A204.1 (cell line): Measurements from ENCODE around the gene STRA6.
"Not testable (repeated sequence)": the region's sequence is repeated elsewhere in the genome, so short reads cannot be mapped to it uniquely, and the experiment has no call there.

ENCODE experiments used
- FAIRE-seq: peaks from 2 replicates; lab custom pipeline; 2012; peaks lifted over from hg19 to GRCh38; lab: Jason Lieb, UNC

STRA6 gene

DNA sequence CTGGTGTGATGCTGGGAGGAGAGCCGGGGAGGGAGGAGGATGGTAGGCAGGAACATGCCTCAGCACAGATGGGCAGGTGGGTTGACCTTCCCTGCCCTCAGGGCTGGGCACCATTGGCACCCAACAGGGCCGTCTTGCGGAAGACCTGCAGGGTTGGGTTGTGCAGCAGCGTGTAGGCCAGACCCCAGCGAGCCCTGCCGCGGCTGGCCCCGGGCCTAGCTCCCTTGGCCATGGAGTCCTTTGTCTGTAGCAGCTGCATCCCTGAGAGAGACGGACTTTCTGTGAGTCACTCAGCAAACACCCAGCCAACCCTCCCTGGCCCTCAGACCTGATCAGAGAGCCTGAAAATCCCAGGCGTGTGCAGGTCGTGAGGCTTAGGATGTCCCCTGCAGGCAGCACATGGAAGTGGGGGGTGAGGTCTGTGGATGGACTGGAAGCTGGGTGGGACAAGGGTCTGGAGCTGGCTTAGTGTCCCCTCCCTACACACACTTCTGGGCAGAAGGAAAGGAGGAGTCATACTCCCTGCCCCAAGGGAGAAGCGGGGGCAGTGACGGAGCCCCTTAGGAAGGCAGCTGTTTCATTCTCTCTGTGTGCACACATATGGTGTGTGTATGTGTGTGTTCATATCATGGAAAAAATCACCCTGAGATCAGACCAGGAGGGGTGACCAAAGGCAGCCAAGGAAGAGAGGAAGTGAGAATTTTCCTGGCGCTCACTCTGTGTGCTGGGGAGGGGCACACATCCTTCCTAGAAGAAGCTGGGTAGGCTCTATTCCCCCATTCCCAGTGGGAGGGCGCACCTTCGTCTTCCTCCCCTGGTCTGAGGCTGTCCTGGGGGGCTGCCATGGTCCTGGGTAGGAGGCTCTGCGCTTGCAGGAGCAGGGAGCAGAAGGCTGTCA is 22.4 kb downstream of the STRA6 start:
- no peak for FAIRE-seq

- no peak for FAIRE-seq
These were observed 23.3 kb downstream of the STRA6 start for GRCh38 chr15:74179101-74179841.

- FAIRE-seq: no peak
These were observed 24.1 kb downstream of the STRA6 start for GRCh38 chr15:74178326-74179100.

GRCh38 chr15:74176262-74177214 is 26.0 kb downstream of the STRA6 start:
- no peak for FAIRE-seq

- no peak for FAIRE-seq
These were observed 27.1 kb downstream of the STRA6 start for GRCh38 chr15:74175271-74176191.

DNA sequence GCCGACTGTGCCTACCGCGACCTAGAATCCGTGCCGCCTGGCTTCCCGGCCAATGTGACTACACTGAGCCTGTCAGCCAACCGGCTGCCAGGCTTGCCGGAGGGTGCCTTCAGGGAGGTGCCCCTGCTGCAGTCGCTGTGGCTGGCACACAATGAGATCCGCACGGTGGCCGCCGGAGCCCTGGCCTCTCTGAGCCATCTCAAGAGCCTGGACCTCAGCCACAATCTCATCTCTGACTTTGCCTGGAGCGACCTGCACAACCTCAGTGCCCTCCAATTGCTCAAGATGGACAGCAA is 27.7 kb downstream of the STRA6 start:
- no peak for FAIRE-seq

GRCh38 chr15:74174219-74174957 is 28.2 kb downstream of the STRA6 start:
- no peak for FAIRE-seq

- no peak for FAIRE-seq
These were observed 29.0 kb downstream of the STRA6 start, which contains the start of gene ISLR for GRCh38 chr15:74173380-74174218. TSS of gene ISLR (plus strand) at chr15:74173710. CDS start at chr15:74174859, 1,149 bp downstream.

DNA sequence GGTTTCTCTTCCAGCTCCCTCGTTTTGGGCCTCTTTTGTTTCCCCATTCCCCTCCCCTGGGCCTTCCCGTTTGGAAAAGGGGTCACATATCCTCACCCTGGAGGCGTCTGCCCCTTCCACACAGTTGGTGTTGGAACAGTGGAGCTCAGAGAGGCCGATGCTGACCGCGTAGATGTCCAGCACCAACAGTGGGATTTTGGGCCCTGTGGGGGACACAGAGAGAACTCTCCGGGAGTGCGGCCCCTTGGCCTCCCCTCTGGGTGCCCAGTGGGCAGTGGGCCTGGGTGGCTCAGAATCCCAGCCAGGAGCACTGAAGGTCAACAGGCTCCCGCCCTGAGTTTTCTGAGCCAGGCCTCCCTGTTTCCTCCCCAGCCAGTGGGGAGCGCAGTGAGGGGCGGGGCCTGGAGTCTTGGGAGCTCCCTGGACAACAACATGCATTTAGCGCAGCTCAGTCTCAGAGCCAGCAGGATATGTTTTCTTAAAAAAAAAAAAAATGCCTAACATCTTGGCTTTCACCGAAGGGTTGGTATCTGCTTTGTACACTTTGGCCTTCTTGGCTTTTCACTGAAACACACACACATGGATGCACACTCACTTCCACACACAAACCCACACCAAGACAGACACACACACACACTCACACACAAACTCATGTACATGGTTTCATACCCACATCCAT is 29.7 kb downstream of the STRA6 start:
- FAIRE-seq: no peak

- FAIRE-seq: no peak
These were observed 30.5 kb downstream of the STRA6 start for GRCh38 chr15:74171965-74172541.

DNA sequence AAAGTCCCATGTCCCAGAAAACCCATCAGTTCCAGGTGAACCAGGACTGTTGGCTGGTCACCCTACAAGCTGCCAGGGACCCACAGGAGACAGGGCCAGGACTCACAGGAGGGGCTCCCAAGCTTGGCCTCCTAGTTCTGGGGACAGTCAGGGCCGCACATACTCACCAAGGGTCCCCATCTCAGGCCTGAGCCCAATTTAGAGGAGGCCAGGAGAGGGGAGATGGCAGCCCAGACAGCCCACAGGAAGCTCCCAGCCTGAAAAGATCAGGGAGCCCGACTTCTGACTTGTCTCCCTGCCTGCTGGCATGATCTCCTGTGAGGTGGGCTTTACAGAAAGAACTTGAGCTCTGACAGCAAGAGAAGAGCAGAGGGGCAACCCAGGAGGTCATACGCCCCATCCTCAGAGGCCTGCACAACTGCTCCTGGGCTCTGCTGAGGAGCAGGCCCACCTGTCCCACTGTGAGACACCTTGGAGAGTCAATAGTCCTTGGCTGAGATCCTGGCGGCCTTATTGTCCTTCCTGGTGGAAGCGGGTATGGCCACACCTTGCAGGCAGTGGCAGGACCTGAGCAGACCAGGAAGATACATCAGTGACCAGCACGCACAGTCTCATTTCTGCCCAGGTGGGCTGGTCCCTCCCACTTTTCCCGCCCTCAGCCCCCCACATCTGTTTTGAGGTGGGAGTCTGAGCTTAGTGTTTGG is 31.6 kb downstream of the STRA6 start:
- no peak for FAIRE-seq

DNA sequence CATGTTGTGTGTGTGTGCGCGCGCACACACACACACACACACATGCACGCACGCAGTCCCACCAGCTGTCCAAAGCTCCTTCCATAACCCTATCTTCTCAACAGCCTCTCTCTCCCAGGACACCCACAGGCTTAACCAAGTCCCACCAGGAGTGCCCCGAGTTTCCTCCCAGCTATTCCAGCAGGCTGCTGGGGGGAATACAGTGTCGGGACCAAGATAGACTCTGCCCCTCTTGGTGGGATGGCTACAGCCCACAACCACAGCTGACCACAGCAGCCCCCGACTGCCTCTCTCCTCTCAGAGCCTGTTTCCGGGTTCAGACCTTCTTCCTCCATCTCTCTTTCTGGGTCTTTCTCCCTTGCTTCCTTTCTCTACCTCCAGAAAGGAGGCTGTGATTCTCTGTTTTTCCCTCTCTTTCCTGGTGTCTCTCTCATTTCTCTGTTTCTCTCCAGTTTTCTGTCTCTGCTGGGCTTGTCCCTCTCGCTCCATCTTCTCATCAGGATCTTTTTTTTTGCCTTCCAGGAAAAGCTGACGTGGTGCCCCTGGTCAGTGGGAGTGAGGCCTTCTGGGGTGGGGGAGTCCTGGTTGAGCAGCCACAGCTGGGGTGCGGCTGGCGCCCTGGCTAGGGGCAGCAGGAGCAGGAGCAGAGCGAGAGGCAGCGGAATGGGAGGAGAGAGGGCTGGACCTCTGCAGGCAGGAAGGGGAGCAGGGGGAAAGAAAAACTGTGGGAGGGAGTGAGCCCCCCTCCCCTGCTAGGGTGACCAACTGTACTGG is 32.3 kb downstream of the STRA6 start:
- no peak for FAIRE-seq

- FAIRE-seq: no peak
These were observed 33.9 kb downstream of the STRA6 start for GRCh38 chr15:74168711-74169126.

DNA sequence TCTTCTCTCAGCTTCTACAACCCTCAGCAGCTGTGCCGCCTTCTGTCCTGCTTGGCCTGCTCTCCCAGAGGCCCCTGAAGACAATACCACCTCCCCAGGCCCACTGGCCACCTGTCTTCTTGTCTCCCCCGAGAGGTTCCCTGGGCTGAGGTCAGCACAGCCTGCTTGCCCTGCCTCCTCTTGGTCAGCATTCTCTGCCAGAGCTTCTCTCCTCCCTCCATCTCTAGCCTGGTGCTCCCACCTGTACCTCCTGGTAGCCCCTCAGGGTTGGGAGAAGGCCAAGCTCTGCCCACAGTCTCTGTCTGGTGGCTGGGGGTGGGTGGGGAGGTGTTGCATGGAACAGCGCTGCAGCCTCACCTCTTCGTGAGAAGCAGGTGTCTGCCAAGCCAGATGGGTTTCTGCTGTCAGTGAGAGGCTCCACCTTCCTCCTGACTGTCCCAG is 34.7 kb downstream of the STRA6 start:
- no peak for FAIRE-seq

DNA sequence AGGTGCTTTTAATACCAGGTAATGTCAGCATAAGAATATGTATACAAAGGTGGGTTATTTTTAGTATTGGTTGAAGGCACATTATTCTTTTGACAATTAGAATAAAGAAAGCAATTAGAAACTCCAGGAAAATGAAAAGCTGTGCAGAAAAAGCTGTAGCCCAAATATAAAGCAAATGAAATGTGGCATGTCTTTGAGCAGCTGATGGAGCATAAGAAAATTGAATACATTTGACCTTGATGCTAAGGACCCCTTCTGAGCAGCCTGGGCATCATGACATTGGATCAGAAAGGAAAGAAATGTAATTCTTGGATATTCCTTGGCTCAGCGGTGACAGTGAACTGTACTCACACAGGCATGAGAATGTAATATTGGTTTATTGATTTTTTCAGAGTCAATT is 37.1 kb downstream of the STRA6 start:
- no peak for FAIRE-seq

DNA sequence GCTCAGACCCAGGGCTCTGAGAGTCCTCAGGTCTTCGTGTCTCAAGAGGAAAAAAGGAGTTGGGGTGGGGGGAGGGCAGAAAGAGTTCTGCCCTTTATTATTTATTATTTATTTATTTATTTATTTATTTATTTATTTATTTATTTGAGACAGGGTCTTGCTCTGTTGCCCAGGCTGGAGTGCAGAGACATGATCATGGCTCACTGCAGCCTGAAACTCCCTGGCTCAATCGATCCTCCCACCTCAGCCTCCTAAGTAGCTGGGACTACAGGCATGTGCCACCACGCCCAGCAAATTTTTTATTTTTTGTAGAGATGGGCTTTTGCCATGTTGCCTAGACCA is 40.4 kb downstream of the STRA6 start:
- FAIRE-seq: not testable (repeated sequence)
